Central memory CD8-positive, alpha-beta T cell (primary cell): Measurements from ENCODE around the gene GCAT.

Experiments
- ATAC-seq: fragments of 150-1000 bp; cut with Tn5 transposase; replicated peaks from 2 replicates; pipeline ENCODE4 v1.10.0; 2022; ENCODE audit warnings: mild to moderate bottlenecking, moderate FRiP score, moderate number of reproducible peaks; ENCODE audit not compliant: poor library complexity, severe bottlenecking; ENCODE audit errors: extremely low read depth
- DNase-seq, 2 donors: peaks; one replicate each; pipeline ENCODE4 v3.0.0; 2021; ENCODE audit warnings: low spot score in 2 of 2
- H3K27ac Mint-ChIP-seq: one replicate; pipeline ENCODE4 v1.8.0; 2022; ENCODE audit warnings: low read depth, mild to moderate bottlenecking, moderate library complexity, mixed read lengths
- H3K27me3 Mint-ChIP-seq: one replicate; pipeline ENCODE4 v1.8.0; 2022; ENCODE audit warnings: mixed read lengths
- H3K36me3 Mint-ChIP-seq: one replicate; pipeline ENCODE4 v1.8.0; 2022; ENCODE audit warnings: mild to moderate bottlenecking, moderate library complexity, mixed read lengths; ENCODE audit not compliant: insufficient read depth
- H3K4me1 Mint-ChIP-seq: one replicate; pipeline ENCODE4 v1.8.0; 2022; ENCODE audit warnings: mixed read lengths
- H3K4me3 Mint-ChIP-seq: one replicate; pipeline ENCODE4 v1.8.0; 2022; ENCODE audit warnings: mild to moderate bottlenecking, moderate library complexity, mixed read lengths
- H3K9me3 Mint-ChIP-seq: one replicate; pipeline ENCODE4 v1.8.0; 2022; ENCODE audit warnings: mixed read lengths

Gene GCAT

DNA sequence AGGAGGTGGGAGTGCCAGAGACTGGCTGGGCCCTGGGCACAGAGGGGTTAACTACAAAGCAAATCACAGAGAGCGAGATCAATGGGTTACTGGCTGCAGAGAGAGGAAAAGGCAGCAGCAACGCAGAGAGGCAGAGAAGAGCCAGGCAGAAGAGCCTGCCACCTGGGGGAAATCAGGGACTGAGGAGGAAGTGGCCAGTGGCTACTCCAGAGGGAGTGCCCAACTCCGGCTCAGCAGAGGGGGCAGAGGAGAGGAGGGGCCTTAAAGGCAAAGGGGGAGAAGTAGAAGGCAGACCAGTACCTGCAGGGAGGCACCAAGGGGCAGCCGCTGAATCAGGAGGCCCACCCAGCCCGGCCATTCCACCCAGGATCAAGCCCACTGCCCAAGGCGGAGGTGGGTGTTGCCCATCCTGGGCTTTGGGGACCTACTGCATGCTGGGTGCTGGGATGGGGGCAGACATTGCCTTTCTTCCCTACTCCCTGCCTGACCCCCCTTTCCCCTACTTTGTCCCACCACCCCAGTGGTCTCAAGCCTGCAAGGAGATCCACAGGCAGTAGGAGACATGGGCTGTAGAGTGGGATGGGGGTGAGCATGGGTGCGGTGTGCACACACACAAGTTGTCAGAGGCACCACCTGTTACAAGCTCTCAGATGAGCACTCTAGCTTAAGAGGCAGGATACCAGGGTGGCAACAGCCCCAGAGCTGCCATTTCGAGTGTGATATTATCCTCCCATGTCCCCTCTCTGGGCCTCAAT, 14.5 kb downstream of the GCAT start:
- no peak for DNase-seq
- Mint-ChIP-seq H3K4me1 (no peaks in the 10 kb centered on the region), H3K36me3 (no peaks in the 10 kb centered on the region), H3K27me3 (peaks cover 9% of the 10 kb centered on the region), H3K27ac (no peak overlapping the region), H3K9me3 (no peaks in the 10 kb centered on the region), H3K4me3 (no peak overlapping the region)
- no peak for ATAC-seq

DNA sequence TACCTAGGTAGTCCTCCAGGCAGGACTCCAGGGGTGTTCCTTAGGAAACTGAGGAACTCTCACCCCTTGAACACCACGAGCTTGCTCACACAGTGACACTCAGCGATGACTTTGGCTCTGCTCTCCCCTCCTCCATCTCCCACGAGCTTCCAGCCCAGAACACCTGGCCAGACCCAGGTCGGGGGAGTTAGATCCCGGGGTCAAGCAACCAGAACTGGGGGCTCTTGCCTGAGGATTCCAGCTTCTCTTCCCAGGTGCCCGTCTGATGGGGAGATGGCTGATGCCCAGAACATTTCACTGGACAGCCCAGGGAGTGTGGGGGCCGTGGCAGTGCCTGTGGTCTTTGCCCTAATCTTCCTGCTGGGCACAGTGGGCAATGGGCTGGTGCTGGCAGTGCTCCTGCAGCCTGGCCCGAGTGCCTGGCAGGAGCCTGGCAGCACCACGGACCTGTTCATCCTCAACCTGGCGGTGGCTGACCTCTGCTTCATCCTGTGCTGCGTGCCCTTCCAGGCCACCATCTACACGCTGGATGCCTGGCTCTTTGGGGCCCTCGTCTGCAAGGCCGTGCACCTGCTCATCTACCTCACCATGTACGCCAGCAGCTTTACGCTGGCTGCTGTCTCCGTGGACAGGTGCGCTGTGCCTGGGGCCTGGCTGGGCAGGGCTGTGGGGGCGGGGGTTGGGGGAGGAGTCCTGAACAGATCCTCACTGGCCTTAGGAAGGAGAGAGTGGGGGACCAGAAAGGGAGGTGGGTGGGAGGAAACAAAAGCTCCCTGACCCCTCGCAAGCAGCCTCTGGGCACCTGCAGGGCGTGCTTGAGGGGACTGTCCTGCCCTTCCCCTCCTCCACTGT, 15.6 kb downstream of the GCAT start, which contains the start of gene GALR3:
GALR3 (plus strand) TSS at position 249 of the 852 bp plus-strand sequence; CDS start at position 274, 25 bp downstream.
- Mint-ChIP-seq H3K36me3 (no peaks in the 10 kb centered on the region), H3K9me3 (no peaks in the 10 kb centered on the region), H3K4me1 (no peaks in the 10 kb centered on the region), H3K27me3 (peaks cover 9% of the 10 kb centered on the region), H3K4me3 (peak within 1 kb of the TSS; percentile 27), H3K27ac (no peak within 1 kb of the TSS)
- ATAC-seq (no peak), DNase-seq (no peak)

DNA sequence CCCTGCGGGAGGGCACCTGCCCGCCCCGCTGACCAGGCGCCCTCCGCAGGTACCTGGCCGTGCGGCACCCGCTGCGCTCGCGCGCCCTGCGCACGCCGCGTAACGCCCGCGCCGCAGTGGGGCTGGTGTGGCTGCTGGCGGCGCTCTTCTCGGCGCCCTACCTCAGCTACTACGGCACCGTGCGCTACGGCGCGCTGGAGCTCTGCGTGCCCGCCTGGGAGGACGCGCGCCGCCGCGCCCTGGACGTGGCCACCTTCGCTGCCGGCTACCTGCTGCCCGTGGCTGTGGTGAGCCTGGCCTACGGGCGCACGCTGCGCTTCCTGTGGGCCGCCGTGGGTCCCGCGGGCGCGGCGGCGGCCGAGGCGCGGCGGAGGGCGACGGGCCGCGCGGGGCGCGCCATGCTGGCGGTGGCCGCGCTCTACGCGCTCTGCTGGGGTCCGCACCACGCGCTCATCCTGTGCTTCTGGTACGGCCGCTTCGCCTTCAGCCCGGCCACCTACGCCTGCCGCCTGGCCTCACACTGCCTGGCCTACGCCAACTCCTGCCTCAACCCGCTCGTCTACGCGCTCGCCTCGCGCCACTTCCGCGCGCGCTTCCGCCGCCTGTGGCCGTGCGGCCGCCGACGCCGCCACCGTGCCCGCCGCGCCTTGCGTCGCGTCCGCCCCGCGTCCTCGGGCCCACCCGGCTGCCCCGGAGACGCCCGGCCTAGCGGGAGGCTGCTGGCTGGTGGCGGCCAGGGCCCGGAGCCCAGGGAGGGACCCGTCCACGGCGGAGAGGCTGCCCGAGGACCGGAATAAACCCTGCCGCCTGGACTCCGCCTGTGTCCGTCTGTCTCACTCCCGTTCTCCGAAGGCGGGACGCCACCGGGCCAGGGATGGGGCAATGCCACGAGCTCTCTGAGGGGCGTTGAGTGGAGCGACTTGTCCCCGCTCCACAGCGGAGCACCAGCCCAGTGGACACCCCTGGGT, 17.2 kb downstream of the GCAT start:
- Mint-ChIP-seq H3K4me1 (no peaks in the 10 kb centered on the region), H3K27ac (no peak overlapping the region), H3K27me3 (peaks cover 9% of the 10 kb centered on the region), H3K36me3 (peaks cover 5% of the 10 kb centered on the region), H3K4me3 (peak overlapping the region; percentile 68), H3K9me3 (no peaks in the 10 kb centered on the region)
- peak; percentile 40 for ATAC-seq
- DNase-seq: no peak

DNA sequence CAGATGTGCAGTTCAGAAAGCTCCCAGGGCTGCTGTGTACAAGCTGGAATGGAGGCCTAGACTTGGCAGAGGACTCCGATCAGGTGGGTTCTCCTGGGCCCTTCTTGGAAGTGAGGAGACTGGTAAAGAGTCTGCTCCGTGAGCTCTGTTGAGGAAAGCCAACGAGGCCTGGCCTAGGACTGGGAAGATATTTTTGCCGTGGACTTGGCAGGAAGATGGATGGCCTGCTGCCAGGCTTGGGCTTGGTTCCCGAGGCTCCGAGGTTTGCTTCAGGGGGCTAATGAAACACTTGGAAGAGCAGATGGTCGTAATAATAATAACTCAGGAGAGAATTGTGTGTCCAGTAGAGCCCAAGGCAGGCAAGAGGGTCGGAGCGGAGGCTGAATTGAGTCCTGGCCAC, 19.3 kb downstream of the GCAT start:
- Mint-ChIP-seq H3K4me3 (no peak overlapping the region), H3K27ac (no peak overlapping the region), H3K27me3 (peaks cover 3% of the 10 kb centered on the region), H3K4me1 (no peaks in the 10 kb centered on the region), H3K9me3 (no peaks in the 10 kb centered on the region), H3K36me3 (peaks cover 13% of the 10 kb centered on the region)
- DNase-seq (no peak), ATAC-seq (no peak)

DNA sequence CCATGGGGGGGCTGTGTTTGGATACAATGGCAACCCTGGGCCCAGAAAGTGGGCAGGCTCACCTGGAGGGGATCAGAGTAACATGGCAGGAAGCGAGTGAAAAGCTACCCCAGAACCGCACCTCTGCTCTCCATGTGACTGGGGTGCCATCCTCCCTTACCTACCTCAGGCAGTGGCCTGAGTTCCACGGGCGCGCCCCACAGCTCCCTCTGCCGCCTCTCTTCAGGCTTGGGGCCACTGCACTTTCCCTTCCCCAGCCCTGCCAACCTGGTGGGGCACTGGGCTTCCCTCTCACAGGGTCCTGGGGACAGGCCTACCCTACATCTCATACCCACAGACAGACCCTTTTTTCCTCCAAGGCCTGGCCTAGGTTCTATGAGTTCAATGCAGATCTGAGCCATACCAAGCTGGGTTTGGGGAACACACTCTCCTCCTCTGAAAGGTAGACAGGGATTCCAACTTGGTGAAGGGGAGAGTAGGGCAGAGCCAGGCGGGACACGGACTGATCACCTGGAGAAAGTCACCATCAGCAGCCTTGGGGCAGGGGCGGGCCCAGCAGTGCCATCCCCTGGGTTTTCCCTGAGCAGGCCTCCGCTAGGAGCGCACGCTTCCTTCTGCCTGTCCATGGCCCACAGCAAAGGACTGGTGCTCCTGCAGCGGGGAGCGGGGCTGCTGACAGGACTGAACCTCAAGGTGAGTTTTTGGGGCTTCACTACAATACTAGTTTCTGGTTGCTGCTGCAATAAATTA, 22.5 kb downstream of the GCAT start:
- ATAC-seq (no peak), DNase-seq (no peak)

DNA sequence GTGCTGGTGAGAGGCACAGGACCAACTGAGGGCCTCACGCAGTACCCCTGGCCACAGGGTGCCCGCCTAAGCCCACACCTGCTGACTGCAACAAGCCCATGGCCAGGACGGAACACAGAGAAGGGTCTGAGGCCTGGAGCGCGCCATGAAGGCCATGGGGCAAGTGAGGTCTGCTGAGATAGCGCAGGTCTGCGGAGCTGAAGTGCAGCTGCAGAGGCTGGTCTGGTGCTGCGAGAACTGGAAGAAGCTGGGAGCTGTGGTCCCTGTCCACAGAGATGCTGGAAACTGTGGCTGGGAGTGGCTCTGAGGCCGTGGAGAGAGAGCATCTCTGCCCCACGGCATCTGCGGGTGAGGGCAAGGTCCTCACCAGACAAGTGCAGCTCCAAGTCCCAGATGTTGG, 23.7 kb downstream of the GCAT start:
- no peaks in the 10 kb centered on the region for H3K9me3 Mint-ChIP-seq
- peaks cover 29% of the 10 kb centered on the region for H3K36me3 Mint-ChIP-seq
- no peaks in the 10 kb centered on the region for H3K27me3 Mint-ChIP-seq
- H3K4me3 Mint-ChIP-seq: no peak overlapping the region
- no peak overlapping the region for H3K27ac Mint-ChIP-seq
- no peaks in the 10 kb centered on the region for H3K4me1 Mint-ChIP-seq
- no peak for DNase-seq
- no peak for ATAC-seq

More for the DNA sequence above, 22.5 kb downstream of the GCAT start:
- no peaks in the 10 kb centered on the region for H3K4me1 Mint-ChIP-seq
- no peak overlapping the region for H3K27ac Mint-ChIP-seq
- H3K4me3 Mint-ChIP-seq: no peak overlapping the region
- H3K9me3 Mint-ChIP-seq: no peaks in the 10 kb centered on the region
- peaks cover 26% of the 10 kb centered on the region for H3K36me3 Mint-ChIP-seq
- no peaks in the 10 kb centered on the region for H3K27me3 Mint-ChIP-seq

DNA sequence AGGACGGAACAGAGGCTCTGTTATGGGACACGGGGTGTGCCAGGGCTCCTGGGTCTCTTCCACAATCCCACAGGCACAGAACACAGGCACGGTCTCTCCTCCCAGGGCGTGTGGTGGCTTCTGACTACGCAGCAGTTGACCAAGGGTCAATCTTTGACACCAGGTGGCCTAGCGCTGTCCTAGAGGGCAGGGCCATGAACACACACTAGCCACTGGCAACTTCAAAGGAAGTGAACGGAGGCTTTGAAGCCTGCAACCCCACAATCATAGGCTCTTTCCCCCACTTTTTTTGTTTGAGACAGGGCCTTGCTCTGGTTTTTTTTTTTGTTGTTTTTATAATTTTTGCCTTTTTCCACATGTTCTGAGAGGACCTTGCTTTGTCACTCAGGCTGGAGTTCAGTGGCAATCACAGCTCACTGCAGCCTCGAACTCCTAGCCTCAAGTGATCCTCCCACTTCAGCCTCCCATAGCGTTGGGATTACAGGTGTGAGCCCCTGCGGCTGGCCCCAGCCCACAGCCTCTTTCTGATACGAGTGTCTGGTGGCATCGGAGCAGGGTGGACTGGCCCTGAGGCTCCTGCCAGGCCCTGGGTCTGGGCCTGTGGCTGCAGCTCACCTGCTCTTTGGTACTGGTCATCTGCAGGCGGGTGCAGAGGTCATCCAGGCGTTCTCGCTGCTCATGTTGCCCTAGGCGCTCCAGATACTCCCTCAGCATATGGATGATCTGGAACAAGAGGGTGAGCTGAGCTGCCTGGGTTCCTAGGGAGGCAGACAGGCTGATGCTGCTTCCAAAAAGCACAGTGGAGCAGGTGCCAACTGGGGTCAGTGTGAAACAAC, 24.5 kb downstream of the GCAT start:
- Mint-ChIP-seq H3K4me1 (no peaks in the 10 kb centered on the region), H3K27ac (no peak overlapping the region), H3K36me3 (peaks cover 31% of the 10 kb centered on the region), H3K27me3 (no peaks in the 10 kb centered on the region), H3K9me3 (no peaks in the 10 kb centered on the region), H3K4me3 (no peak overlapping the region)
- DNase-seq (no peak), ATAC-seq (no peak)

DNA sequence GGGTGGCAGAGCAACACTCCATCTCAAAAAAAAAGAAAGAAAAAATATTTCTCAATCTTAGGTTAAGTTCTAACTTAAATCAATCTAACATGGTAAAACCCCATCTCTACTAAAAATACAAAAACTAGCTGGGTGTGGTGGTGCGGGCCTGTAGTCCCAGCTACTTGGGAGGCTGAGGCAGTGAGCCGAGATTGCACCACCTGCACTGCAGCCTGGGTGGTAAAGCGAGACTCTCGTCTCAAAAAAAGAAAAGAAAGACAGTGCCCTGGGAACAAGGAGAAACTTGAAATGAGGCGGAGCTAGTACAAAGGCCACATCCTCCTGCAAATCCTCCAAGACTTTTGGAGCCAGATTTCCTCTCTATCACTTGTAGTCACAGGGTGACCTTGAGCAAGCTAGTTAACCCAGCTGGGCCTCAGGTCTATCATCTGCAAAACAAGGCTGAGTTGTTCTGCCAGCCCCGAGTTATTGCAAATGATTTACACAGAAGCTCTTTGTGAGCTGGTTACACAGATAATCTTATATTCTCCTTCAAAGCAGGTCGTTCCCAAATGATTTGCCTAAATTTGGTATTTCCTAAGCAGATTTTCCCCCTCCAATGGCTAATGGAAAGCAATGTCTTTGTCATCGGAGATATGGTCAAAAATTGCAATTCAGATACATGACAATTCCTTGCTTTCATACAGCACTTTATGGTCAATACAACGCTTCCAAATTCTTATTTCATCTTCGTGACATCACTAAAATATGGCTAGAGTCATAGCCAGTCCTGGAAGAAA, 34.5 kb downstream of the GCAT start:
- Mint-ChIP-seq H3K36me3 (peaks cover 14% of the 10 kb centered on the region), H3K27ac (no peak overlapping the region), H3K27me3 (no peaks in the 10 kb centered on the region), H3K4me1 (peaks cover 11% of the 10 kb centered on the region), H3K4me3 (peak overlapping the region; percentile 74), H3K9me3 (no peaks in the 10 kb centered on the region)
- DNase-seq (no peak), ATAC-seq (no peak)

DNA sequence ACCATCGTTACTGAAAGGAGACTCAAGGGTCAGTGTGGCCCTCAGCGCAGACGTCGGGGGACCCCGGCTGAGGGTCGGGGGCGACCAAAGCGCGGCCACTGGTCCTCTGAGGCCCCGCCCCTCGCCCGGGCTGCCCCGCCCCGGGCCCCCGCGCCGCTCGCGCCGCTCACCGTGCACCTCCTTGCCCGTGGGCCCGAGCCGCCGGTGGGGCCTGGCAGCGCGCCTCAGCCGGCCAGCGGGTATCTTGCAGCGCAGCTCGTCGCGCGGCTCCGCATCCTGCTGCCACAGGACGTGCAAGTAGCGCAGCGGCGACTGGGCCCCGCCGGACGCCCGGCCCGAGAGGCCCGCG, 36.0 kb downstream of the GCAT start:
- Mint-ChIP-seq H3K36me3 (peaks cover 16% of the 10 kb centered on the region), H3K4me3 (peak overlapping the region; percentile 74), H3K27me3 (no peaks in the 10 kb centered on the region), H3K9me3 (no peaks in the 10 kb centered on the region), H3K4me1 (peaks cover 22% of the 10 kb centered on the region), H3K27ac (no peak overlapping the region)
- DNase-seq (no peak), ATAC-seq (peak; percentile 35)

DNA sequence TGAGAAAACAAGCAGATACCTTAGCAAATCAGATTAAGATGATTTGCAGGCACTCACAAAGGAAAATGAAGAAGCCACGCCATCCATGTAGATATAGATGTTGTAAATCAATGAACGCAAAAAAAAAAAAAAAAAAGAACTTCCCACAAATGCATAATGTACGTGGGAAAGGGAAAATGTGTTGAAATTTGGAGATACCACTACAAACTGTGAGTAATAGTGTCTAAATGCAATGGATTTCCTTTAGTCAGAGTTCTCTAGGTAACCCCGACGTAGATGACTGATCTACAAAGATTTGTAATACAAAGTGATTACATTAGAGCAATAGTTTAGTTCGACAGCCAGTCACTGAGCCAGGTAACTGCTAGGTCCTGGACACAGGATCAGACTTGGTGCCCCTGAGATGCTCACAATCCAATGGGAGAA, 37.2 kb downstream of the GCAT start:
- H3K9me3 Mint-ChIP-seq: no peaks in the 10 kb centered on the region
- no peaks in the 10 kb centered on the region for H3K27me3 Mint-ChIP-seq
- peaks cover 19% of the 10 kb centered on the region for H3K36me3 Mint-ChIP-seq
- DNase-seq (no peak), ATAC-seq (no peak)
- H3K4me1 Mint-ChIP-seq: peaks cover 34% of the 10 kb centered on the region
- H3K27ac Mint-ChIP-seq: peak overlapping the region; percentile 32
- peak overlapping the region; percentile 74 for H3K4me3 Mint-ChIP-seq

DNA sequence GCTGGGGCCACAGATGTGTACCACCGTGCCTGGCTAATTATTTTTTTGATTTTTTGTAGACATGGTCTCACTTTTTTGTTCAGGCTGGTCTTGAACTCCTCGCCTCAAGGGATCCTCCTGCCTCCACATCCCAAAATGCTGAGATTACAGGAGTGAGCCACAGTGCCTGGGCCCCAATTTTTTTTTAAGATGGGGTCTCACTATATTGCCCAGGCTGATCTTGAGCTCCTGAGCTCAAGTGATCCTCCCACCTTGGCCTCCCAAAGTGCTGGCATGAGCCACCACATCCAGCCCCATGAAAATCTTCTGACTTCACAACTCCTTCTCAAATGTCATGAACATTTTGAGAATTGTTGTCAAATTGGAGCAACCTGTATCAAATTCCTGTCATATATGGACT, 38.7 kb downstream of the GCAT start:
- H3K4me3 Mint-ChIP-seq: no peak overlapping the region
- peaks cover 22% of the 10 kb centered on the region for H3K36me3 Mint-ChIP-seq
- ATAC-seq (no peak), DNase-seq (no peak)
- H3K4me1 Mint-ChIP-seq: peaks cover 43% of the 10 kb centered on the region
- H3K9me3 Mint-ChIP-seq: no peaks in the 10 kb centered on the region
- no peaks in the 10 kb centered on the region for H3K27me3 Mint-ChIP-seq
- no peak overlapping the region for H3K27ac Mint-ChIP-seq
